Activated T-cell treated with anti-CD3 and anti-CD28 coated beads, Interleukin-2, amount 50 U/mL, for 4 hours (primary cell): ENCODE measurements around the gene MED4. TPM values are rescaled to one million over a fixed set of nuclear protein-coding genes. Genes with fewer than 3 reads are reported as not detected.
"Not testable (repeated sequence)": the region's sequence is repeated elsewhere in the genome, so short reads cannot be mapped to it uniquely, and the experiment has no call there.

ENCODE experiments used
- ATAC-seq, 2 donors: fragments of 200-7000 bp; cut with Tn5 transposase; one replicate each; pipeline ENCODE4 v1.10.0; 2021
- DNase-seq: peaks from one replicate; pipeline ENCODE4 v3.0.0-alpha.2; 2020
- H3K27me3 Mint-ChIP-seq: one replicate; pipeline ENCODE4 v1.8.0; 2021; ENCODE audit warnings: low read depth, mixed read lengths
- H3K36me3 Mint-ChIP-seq: one replicate; pipeline ENCODE4 v1.8.0; 2022; ENCODE audit warnings: mixed read lengths; ENCODE audit not compliant: insufficient read depth
- H3K4me1 Mint-ChIP-seq: one replicate; pipeline ENCODE4 v1.8.0; 2021; ENCODE audit warnings: low read depth, mixed read lengths
- H3K4me3 Mint-ChIP-seq: one replicate; pipeline ENCODE4 v1.8.0; 2021; ENCODE audit warnings: mild to moderate bottlenecking, moderate library complexity, mixed read lengths
- H3K9me3 Mint-ChIP-seq: one replicate; pipeline ENCODE4 v1.8.0; 2021; ENCODE audit warnings: mixed read lengths
- total RNA-seq, 3 donors: library from RNA; stranded (reverse); gene quantifications; one replicate each; pipeline ENCODE4 v1.2.1, GENCODE V29; 2021

The MED4 gene
- total RNA-seq, 3 donors from 2014 or later: 47.6 to 50.5 (median 47.7) TPM

- DNase-seq (no peak), ATAC-seq (no peak)
- no peak overlapping the region for H3K4me3 Mint-ChIP-seq
- no peaks in the 10 kb centered on the region for H3K27me3 Mint-ChIP-seq
- peaks cover 70% of the 10 kb centered on the region for H3K36me3 Mint-ChIP-seq
- H3K4me1 Mint-ChIP-seq: no peaks in the 10 kb centered on the region
- H3K9me3 Mint-ChIP-seq: peaks cover 4% of the 10 kb centered on the region
Observed at GRCh38 chr13:48070942-48071341, 24.0 kb downstream of the MED4 start.

DNA sequence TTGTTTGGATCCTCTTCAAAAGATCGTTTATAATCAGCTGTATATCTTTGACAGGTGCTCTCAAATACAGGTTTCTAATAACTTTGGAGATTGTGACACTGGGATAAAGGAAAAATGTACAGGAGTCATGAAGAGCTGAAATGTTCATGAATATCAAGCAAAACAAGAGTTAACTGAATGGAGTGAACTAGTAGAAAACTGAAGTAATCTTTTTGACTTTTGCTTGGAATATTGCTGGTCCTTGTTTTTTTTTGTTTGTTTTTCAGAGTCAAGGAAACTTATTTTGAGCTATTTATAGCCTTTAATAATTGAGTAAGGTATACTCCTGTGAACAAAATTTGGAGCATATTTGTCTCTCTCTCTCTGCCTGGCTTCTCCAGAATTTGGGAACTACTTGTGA, 25.3 kb downstream of the MED4 start:
- Mint-ChIP-seq H3K9me3 (peaks cover 4% of the 10 kb centered on the region), H3K4me3 (no peak overlapping the region), H3K36me3 (peaks cover 63% of the 10 kb centered on the region), H3K27me3 (no peaks in the 10 kb centered on the region), H3K4me1 (no peaks in the 10 kb centered on the region)
- DNase-seq (no peak), ATAC-seq (no peak)

- H3K36me3 Mint-ChIP-seq: peaks cover 58% of the 10 kb centered on the region
- H3K4me1 Mint-ChIP-seq: no peaks in the 10 kb centered on the region
- no peak for ATAC-seq
- DNase-seq: no peak
- no peak overlapping the region for H3K4me3 Mint-ChIP-seq
- peaks cover 4% of the 10 kb centered on the region for H3K9me3 Mint-ChIP-seq
- no peaks in the 10 kb centered on the region for H3K27me3 Mint-ChIP-seq
Observed at GRCh38 chr13:48068952-48069351, 26.0 kb downstream of the MED4 start.

DNA sequence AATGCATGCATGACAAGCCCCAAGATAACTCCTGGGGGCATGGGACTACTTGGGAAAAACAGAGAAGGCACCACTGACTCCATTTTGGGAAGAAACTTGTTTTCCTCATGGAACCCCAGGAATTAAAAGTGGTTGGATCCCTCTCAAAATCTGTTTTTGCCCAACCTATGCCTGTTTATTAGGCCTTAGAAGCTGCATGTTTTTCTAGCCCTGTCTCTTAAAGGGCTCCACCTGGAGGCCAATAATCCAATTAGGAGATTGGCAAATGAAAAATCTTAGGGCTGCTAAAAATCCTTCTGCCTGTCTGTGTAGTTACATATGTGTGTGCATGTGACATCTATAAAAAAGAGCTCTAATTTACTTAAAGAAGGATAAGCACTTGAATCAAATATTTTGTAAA, 26.9 kb downstream of the MED4 start:
- Mint-ChIP-seq H3K4me1 (no peaks in the 10 kb centered on the region), H3K4me3 (no peak overlapping the region), H3K9me3 (peaks cover 4% of the 10 kb centered on the region), H3K36me3 (peaks cover 49% of the 10 kb centered on the region), H3K27me3 (no peaks in the 10 kb centered on the region)
- ATAC-seq: no peak
- DNase-seq: no peak

DNA sequence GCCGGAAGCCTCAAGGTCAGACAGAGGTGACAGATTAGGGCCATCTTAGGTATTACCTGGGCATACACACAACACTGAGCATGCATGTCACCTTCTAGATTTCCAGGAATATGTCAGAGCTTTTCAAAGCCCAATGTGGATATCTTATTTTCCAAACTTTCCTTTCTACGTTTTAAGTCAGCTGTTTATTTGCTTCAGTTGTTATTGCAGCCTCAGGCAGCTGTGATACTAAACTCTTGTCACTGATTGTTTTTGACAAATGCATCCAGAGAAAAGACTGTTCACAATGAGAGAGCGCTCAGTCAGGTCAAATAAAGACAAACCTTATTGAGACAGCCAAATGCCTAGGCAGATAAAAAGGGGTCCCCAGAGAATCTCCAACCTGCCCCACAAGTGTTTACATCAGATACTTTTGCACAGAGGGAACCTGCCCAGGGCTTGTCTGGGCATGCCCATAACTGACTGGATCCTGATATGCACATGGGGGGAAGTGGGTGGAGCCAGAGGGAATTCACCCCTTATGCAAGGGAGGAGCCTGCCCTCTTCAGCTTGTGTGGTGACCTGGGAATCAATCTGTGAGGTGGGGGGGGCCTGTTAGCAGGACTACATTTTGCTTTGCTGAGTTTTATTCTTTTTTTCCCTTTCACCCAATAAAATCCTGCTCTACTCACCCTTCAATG, 28.5 kb downstream of the MED4 start:
- Mint-ChIP-seq H3K4me3 (no peak overlapping the region), H3K36me3 (peaks cover 37% of the 10 kb centered on the region), H3K27me3 (no peaks in the 10 kb centered on the region), H3K9me3 (peaks cover 4% of the 10 kb centered on the region), H3K4me1 (no peaks in the 10 kb centered on the region)
- ATAC-seq: peak; percentile 46 to 48
- no peak for DNase-seq

DNA sequence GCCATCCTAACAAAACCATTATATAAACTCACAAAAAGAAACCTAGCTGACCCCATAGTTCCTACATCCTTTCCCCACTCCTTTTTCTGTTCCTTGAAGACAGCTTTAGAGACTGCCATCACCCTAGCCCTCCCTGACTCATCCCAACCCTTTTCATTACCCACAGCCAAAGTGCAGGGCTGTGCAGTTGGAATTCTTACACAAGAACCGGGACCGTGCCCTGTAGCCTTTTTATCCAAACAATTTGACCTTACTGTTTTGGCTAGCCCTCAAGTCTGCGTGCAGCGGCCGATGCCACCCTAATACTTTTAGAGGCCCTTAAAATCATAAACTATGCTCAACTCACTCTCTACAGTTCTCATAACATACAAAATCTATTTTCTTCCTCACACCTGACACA, 35.0 kb downstream of the MED4 start:
- not testable (repeated sequence) for DNase-seq, H3K9me3 Mint-ChIP-seq, H3K27me3 Mint-ChIP-seq, ATAC-seq, H3K4me1 Mint-ChIP-seq, H3K4me3 Mint-ChIP-seq
- H3K36me3 Mint-ChIP-seq: peaks cover 31% of the 10 kb centered on the region

DNA sequence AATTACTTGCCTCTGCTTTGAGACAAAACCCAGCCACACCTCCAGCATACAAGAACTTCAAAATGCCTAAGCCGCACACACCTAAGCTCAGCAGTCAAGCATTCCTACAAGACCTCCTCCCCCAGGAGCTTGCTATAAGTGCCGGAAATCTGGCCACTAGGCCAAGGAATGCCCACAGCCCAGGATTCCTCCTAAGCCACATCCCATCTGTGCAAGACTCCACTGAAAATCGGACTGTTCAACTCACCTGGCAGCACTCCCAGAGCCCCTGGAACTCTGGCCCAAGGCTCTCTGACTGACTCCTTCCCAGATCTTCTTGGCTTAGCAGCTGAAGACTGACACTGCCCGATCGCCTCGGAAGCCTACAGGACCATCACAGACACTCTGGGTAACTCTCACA, 36.4 kb downstream of the MED4 start:
- not testable (repeated sequence) for ATAC-seq, H3K4me3 Mint-ChIP-seq, H3K9me3 Mint-ChIP-seq, DNase-seq, H3K27me3 Mint-ChIP-seq, H3K4me1 Mint-ChIP-seq
- H3K36me3 Mint-ChIP-seq: peaks cover 30% of the 10 kb centered on the region

DNA sequence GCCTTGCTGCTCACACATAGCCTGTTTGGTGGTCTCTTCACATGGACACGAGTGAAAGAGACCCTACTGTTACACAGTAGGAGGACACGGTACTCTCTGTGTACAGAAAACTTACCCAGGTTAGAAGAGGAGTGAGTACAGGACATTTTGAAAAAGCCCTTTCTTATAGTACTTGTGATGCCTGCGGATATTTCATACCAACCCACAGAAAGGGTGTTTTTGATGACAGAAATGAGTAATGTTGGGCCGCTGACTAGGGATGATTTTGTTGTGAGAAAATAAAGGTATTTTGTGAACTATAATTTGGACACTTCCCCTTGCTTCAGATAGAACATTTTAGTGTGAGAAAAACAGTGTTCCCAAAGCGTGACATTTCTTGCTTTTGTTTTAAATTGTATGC, 39.2 kb downstream of the MED4 start:
- Mint-ChIP-seq H3K4me1 (no peaks in the 10 kb centered on the region), H3K36me3 (peaks cover 47% of the 10 kb centered on the region), H3K9me3 (no peaks in the 10 kb centered on the region), H3K27me3 (no peaks in the 10 kb centered on the region), H3K4me3 (no peak overlapping the region)
- DNase-seq: no peak
- ATAC-seq: no peak

GRCh38 chr13:48054601-48055000, 40.3 kb downstream of the MED4 start:
- no peaks in the 10 kb centered on the region for H3K9me3 Mint-ChIP-seq
- no peaks in the 10 kb centered on the region for H3K4me1 Mint-ChIP-seq
- no peaks in the 10 kb centered on the region for H3K27me3 Mint-ChIP-seq
- ATAC-seq (no peak), DNase-seq (no peak)
- H3K4me3 Mint-ChIP-seq: no peak overlapping the region
- H3K36me3 Mint-ChIP-seq: peaks cover 48% of the 10 kb centered on the region

GRCh38 chr13:48050550-48050949, 44.4 kb downstream of the MED4 start:
- ATAC-seq: no peak
- H3K4me3 Mint-ChIP-seq: no peak overlapping the region
- no peaks in the 10 kb centered on the region for H3K9me3 Mint-ChIP-seq
- H3K27me3 Mint-ChIP-seq: no peaks in the 10 kb centered on the region
- H3K36me3 Mint-ChIP-seq: peaks cover 33% of the 10 kb centered on the region
- no peaks in the 10 kb centered on the region for H3K4me1 Mint-ChIP-seq
- DNase-seq: no peak

DNA sequence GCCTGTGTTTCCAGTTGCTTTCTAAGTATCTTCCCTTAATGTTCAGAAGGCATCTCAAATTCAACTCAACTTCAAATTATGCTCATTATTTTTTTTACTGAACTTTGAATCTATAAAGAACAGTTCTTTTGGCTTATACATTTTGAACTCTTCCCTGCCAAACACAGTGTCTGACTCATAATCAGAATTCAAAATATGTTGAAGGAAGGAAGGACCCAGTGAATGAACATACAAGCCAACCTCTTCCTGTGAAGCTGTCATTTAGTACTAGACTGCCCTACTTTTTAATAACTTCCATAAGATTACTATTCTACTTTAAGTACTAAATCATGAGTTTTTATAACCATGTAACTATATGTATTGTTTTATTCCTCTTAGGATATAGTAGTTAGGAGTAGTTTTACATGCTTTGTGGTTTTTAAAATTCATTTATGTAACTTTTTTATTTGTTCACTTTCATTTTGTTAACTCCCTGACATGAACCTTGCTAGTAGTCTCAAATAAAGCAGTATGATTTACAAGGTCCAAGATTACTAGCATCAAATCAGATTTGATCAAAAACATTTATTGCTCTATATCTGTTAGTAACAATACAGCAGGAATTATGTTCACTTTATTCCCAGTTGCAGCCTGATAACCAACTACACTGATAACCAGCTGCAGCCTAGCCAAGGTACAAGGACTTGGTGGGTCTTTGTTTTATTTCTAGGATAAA, 51.0 kb downstream of the MED4 start:
- H3K36me3 Mint-ChIP-seq: peaks cover 21% of the 10 kb centered on the region
- DNase-seq: no peak
- ATAC-seq: peak; percentile 27 to 41
- peaks cover 19% of the 10 kb centered on the region for H3K4me1 Mint-ChIP-seq
- H3K9me3 Mint-ChIP-seq: no peaks in the 10 kb centered on the region
- H3K4me3 Mint-ChIP-seq: no peak overlapping the region
- H3K27me3 Mint-ChIP-seq: no peaks in the 10 kb centered on the region

DNA sequence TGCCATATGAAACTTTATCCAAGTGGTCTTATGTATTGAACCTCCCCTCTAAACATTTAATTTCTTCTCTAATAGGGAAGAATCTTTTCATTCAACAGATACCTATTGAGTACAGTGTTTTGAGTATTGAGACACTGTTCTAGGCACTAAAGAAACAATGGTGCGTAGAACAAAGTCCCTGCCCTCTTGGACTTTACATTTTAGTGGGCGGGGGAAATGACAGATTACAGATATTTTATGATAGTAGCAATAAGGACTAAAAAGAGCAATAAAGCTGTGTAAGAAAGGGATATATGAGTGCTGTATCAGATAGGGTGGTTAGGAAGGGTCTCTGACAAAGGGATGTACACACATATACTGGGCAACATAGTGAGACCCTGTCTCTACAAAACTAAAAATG, 52.0 kb downstream of the MED4 start:
- no peak overlapping the region for H3K4me3 Mint-ChIP-seq

DNA sequence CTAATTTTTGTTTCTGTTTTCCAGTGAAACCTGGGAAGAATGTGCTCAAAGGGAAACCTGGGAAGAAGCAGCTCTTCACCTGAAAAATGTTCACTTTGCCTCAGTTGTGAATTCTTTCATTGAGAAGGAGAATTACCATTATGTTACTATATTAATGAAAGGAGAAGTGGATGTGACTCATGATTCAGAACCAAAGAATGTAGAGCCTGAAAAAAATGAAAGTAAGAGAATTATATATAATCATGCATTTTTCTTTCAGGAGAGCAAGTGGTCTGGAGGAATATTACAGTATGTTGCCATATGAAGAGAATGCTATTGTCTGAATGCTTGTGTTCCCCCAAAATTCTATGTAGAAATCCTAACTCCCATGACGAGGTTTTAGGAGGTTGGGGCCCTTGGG, 54.0 kb downstream of the MED4 start:
- Mint-ChIP-seq H3K9me3 (no peaks in the 10 kb centered on the region), H3K36me3 (peaks cover 12% of the 10 kb centered on the region), H3K4me1 (peaks cover 41% of the 10 kb centered on the region), H3K27me3 (no peaks in the 10 kb centered on the region), H3K4me3 (no peak overlapping the region)
- no peak for ATAC-seq
- DNase-seq: no peak

More for the DNA sequence above, 52.0 kb downstream of the MED4 start:
- Mint-ChIP-seq H3K4me1 (peaks cover 30% of the 10 kb centered on the region), H3K9me3 (no peaks in the 10 kb centered on the region), H3K36me3 (peaks cover 19% of the 10 kb centered on the region), H3K27me3 (no peaks in the 10 kb centered on the region)
- ATAC-seq (no peak), DNase-seq (no peak)

DNA sequence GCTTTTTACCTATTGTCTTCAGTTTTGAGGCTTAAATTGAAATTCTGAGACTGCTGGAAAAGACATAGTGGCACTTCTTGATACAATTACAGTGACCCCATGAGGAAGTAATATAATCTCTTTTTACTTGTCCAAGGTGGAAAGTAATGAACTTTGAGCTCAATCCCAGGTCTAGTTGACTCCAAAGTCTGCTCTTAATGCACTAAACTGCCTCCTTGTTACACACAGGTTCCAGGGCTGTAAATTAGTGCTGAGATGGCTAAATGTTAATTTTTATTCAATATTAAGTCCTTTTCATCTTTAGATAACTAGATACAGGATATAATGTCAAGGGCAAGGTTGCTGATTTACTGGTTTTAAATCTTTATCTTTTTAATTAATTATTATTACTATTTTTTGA, 54.9 kb downstream of the MED4 start:
- peaks cover 41% of the 10 kb centered on the region for H3K4me1 Mint-ChIP-seq
- DNase-seq (no peak), ATAC-seq (no peak)
- no peak overlapping the region for H3K4me3 Mint-ChIP-seq
- no peaks in the 10 kb centered on the region for H3K9me3 Mint-ChIP-seq
- no peaks in the 10 kb centered on the region for H3K27me3 Mint-ChIP-seq
- peaks cover 12% of the 10 kb centered on the region for H3K36me3 Mint-ChIP-seq

GRCh38 chr13:48038761-48039160, 56.1 kb downstream of the MED4 start:
- H3K9me3 Mint-ChIP-seq: no peaks in the 10 kb centered on the region
- DNase-seq (no peak), ATAC-seq (no peak)
- H3K36me3 Mint-ChIP-seq: peaks cover 12% of the 10 kb centered on the region
- H3K4me3 Mint-ChIP-seq: peak overlapping the region; percentile 92
- no peaks in the 10 kb centered on the region for H3K27me3 Mint-ChIP-seq
- peaks cover 38% of the 10 kb centered on the region for H3K4me1 Mint-ChIP-seq
